GM18499 (cell line): ENCODE measurements around the gene ZMYND11.

Experiments
- ATAC-seq: cut with Tn5 transposase; IDR thresholded peaks from one replicate; pipeline ENCODE4 v1.9.1; 2021; ENCODE audit warnings: moderate number of reproducible peaks; ENCODE audit not compliant: insufficient read depth, unreplicated experiment

The ZMYND11 gene

GRCh38 chr10:190216-190615, 55.0 kb downstream of the ZMYND11 start:
- no peak for ATAC-seq

DNA sequence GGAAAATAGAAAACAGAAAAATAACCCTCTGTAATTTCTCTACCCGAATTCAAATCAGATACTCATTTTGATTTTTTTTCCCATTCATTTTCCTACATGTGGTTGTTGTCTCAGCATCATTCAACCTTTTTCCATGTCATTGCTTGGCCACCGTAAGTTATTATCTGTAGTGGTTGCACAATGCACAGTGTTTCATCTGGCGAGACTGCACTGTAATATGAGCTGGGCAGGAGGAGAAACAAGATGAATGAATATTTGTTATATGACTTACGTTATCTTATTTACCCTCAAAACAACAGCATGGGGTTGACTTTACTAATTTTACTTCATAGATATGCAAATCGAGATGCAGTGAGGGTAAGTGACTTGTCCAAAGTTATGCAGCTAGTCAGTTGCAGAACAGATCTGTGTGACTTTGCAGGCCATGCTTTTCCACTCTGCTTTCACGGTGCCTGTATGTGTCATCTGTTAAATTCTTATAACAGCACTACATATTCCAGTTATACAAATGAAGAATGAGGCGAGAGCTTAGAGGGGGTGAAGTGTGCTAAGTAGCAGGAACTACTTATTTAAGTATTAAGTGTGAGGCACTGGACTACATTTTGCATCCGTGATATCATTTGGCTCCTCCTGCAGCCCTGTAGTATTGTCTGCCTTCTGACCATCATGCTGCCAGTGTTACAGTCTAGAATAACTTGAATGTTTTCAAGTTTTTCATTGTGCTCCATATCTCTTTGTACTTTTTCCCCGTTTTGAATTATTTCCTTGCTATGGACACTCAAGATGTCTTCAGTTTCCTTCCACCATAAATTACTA, 56.7 kb downstream of the ZMYND11 start:
- no peak for ATAC-seq

DNA sequence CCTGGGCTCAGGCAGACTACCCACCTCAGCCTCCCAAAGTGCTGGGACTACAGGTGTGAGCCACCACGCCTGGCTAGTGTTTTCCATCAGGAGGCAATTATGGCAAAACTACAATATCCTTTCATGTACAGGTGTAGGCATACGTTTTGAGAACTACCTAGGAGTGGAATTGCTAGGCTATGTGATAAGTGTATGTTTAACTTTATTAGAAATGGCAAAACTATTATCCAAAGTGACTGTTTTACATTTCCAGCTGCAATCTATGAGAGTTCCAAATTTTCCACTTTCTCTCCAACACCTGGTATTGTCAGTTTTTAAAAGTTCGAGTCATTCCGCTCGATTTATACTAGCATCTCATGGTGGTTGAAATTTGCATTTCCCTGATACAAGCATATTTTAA, 59.0 kb downstream of the ZMYND11 start:
- ATAC-seq, result no peak

- no peak for ATAC-seq
Observed at GRCh38 chr10:200405-200804, 65.2 kb downstream of the ZMYND11 start.

GRCh38 chr10:201328-201771, 66.1 kb downstream of the ZMYND11 start:
- no peak for ATAC-seq

DNA sequence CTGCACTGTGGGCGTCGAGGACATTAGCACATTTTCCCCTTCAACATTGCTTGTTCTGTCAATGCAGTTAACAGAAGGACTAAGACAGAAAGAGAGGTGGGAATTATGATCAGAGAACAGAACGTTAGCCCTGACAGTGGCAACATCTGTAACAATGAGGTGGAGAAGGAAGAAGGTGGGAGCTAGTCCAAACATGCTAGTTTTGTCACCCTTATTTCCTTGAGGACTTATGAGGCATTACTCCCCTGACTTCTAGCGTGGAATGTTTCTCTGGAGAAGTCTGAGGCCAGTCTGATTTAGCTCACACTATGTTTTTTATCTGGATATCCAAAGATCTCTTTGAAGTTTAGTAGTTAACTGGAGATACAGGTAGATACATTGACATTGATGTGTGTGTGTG, 73.4 kb downstream of the ZMYND11 start:
- ATAC-seq, result no peak

DNA sequence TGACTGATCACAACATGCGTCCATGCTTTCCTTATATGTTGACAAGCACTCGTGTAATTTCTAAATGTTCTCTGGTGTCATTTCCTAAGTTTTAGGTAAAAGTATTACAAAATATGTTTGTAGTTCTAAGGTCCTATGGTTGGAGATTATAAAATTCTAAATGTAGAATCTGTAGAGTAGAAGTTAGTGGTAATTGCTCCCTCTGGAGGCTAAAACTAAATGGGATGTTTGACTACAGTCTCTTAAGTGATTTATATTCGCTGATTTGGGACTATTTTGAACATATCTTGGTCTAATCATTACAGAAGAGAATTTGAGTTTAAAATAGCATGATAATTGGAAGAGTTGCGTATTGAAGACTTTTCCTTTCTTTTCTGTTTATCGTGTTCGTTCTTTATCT, 74.1 kb downstream of the ZMYND11 start:
- no peak for ATAC-seq

DNA sequence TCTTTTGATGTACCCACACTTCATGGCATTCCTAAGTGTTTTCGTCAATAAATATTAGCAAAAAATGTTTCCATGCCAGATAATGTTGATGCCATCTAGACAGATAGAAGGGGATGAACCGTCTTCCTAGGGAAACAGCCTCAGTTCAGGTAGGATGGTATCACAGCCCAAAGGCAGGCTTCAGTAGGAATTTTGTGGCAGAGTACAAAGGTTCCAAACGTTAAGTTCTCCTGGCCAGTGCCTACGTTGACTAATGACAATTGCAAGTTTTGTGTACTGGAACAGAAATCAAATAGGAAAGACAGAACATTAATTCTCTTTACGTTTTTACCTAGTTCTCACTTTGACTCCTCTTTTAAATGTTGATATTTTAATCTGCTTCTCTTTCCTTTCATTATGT, 75.0 kb downstream of the ZMYND11 start:
- no peak for ATAC-seq

GRCh38 chr10:215444-215843, 80.2 kb downstream of the ZMYND11 start:
- ATAC-seq, result no peak

DNA sequence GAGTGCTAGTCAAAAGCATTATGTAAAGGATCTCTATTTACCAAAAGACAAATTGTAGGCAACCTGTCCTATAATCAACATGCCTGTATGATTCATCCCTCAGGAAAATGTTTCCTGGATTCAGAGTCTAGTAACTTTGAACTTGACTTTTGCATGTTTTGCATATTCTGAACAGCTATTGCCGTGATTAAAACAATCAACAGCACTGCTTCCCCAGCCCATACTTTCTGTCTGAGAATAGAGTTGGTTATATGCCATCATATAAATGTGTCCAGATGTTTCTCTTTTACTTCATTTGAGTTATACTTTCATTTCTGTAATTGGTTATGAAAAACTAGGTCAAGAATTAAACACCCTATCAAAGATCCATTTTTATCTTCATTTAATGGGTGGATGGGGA, 83.5 kb downstream of the ZMYND11 start:
- no peak for ATAC-seq

DNA sequence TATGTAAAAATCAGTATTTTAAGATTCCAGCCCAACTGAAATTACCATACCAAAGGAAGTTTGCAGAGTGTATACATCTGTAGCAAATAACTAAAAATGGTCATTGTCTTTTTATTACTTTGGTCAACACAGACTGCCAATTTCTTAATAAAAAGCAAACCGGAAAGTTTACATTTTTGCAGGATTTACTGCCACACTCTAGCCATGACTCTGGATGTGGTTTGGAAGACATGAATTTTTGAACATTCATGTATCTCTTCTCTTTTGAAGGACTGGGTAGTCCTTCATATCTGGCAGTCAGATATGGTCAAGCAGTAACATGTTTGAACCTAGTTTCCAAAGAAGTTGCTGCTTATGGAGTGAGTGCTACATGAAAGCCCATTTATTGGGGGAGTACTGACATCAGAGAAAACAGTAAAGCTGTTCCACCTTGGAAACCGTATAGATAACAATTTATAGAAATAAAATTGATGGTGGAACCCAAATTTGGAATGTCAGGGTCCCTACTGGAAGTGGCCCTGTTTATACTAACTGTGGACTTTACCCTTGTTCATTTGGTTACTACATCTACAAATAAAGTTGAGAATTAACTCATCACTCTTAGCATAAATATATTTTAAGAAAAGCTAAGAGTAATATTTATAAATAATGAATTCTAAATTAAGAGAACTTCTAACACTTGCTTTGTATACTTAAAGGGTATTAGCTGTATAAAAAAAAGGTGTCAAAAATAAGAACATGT, 84.6 kb downstream of the ZMYND11 start:
- ATAC-seq, result no peak

DNA sequence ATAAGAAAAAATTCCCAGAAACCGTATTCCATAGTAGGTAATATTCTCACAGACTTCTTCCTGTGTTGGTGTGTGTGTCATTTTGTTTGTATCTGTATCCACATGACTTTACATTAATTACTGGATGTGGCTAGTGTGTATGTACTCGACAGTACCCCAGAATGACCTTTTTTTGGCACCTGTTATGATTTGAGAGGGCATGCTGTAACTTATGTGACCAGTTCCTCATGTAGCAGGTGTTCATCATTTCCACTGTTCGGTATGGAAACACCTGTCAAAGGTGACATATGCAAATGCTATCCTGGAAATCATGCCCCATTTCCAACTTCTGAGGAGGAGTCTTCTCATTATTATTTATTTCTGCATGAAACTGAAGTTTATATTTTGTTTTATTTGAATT, 89.3 kb downstream of the ZMYND11 start:
- no peak for ATAC-seq

- no peak for ATAC-seq
Observed at GRCh38 chr10:226018-226417, 90.8 kb downstream of the ZMYND11 start.

GRCh38 chr10:227014-227413, 91.8 kb downstream of the ZMYND11 start:
- no peak for ATAC-seq

GRCh38 chr10:228366-228765, 93.1 kb downstream of the ZMYND11 start:
- no peak for ATAC-seq

- ATAC-seq, result no peak
Observed at GRCh38 chr10:230758-231157, 95.5 kb downstream of the ZMYND11 start.

GRCh38 chr10:232061-232460, 96.8 kb downstream of the ZMYND11 start:
- ATAC-seq, result no peak

- ATAC-seq, result no peak
Observed at GRCh38 chr10:232878-233277, 97.6 kb downstream of the ZMYND11 start.

DNA sequence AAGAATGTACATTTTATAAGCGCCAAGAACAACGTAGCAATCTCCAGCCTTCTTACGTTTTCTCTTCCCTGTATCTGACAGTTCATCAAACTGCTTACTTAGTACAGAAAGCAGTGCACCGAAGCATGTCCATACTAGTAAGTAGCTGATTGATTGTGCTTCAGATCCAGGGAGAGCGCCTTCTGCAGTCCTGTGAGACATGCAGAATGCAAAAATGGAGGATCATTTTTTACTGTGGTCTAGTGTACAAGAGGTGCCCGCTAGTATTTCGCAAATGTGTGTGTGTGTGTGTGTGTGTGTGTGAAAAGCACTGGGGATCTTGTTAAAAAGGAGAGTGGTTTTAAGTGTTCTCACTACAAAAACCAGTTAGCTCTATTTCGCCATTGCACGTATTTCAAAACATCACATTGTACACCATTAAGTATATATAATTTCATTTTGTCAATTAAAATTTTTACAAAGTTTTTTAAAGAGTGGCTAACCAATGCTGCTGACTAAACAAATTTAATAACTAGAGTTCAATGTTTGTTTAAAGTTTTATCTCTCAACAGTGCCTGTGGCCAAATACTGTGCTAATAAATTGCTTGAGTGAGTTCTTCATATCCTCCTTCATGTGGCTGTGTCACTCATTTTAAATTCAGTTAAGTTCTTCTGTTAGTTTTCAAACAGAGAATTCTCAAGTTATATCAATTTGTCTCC, 99.6 kb downstream of the ZMYND11 start:
- no peak for ATAC-seq

- ATAC-seq, result no peak
Observed at GRCh38 chr10:235915-236314, 100.7 kb downstream of the ZMYND11 start.

DNA sequence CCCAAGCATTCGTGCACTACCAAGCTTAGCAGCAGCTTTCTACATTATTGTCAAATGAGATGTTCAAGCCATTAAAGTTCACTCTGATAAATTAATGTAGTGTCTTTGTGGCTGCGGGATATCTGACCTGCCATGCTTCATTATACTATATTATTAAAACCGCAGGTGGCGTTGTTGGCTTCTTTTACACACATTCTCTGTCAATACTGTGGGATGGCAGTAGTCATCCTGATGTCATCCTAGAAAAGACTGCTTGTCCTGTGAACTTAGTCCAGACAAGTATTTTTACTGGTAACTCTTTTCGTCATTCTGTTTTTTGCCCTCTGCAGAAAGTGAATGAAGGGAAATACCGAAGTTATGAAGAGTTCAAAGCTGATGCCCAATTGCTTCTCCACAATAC, 103.9 kb downstream of the ZMYND11 start:
- no peak for ATAC-seq
